Loucy (cell line): Measurements from ENCODE around the gene DLX3.

Source experiments
- H2AFZ ChIP-seq: fragments of 200-600 bp; sonication (generic); 2 replicates; pipeline ENCODE4 v1.6.0; 2016; ENCODE audit warnings: antibody characterized with exemption, mild to moderate bottlenecking, low read length, moderate library complexity
- H3F3A ChIP-seq: fragments of 200-600 bp; 2 replicates; pipeline ENCODE4 v1.6.0; 2016; ENCODE audit warnings: antibody characterized with exemption, low read depth, mild to moderate bottlenecking
- H3K27me3 ChIP-seq: fragments of 200-600 bp; sonication (generic); 2 replicates; pipeline ENCODE4 v1.6.1; 2014; ENCODE audit warnings: low read length, mild to moderate bottlenecking; ENCODE audit not compliant: insufficient read depth, poor library complexity, severe bottlenecking
- H3K36me3 ChIP-seq: fragments of 200-600 bp; sonication (generic); 2 replicates; pipeline ENCODE4 v1.6.1; 2016; ENCODE audit warnings: low read length; ENCODE audit not compliant: insufficient read depth
- H3K4me1 ChIP-seq: fragments of 200-600 bp; sonication (generic); 2 replicates; pipeline ENCODE4 v1.5.1; 2014; ENCODE audit warnings: low read length, mild to moderate bottlenecking; ENCODE audit not compliant: insufficient read depth, poor library complexity, severe bottlenecking
- H3K4me2 ChIP-seq: fragments of 200-600 bp; sonication (generic); 2 replicates; pipeline ENCODE4 v1.6.0; 2014; ENCODE audit warnings: antibody characterized with exemption, low read length, low read depth, mild to moderate bottlenecking; ENCODE audit not compliant: poor library complexity, severe bottlenecking
- H3K4me3 ChIP-seq: fragments of 200-600 bp; sonication (generic); 2 replicates; pipeline ENCODE4 v1.5.1; 2014; ENCODE audit warnings: low read length, mild to moderate bottlenecking, mixed read lengths; ENCODE audit not compliant: poor library complexity, severe bottlenecking
- H3K79me2 ChIP-seq: fragments of 200-600 bp; sonication (generic); 2 replicates; pipeline ENCODE4 v1.6.1; 2014; ENCODE audit warnings: low read length; ENCODE audit not compliant: insufficient read depth
- H3K9ac ChIP-seq: fragments of 200-600 bp; sonication (generic); 2 replicates; pipeline ENCODE4 v1.6.0; 2014; ENCODE audit warnings: mild to moderate bottlenecking, low read depth, low read length, moderate library complexity; ENCODE audit not compliant: poor library complexity, severe bottlenecking
- H3K9me2 ChIP-seq: fragments of 200-600 bp; sonication (generic); replicated peaks from 2 replicates; pipeline ENCODE4 v1.6.1; 2016; ENCODE audit warnings: low read depth, low read length, mixed read lengths
- H3K9me3 ChIP-seq: fragments of 200-600 bp; sonication (generic); 2 replicates; pipeline ENCODE4 v1.6.1; 2014; ENCODE audit warnings: mild to moderate bottlenecking, antibody characterized with exemption, low read length, low read depth; ENCODE audit not compliant: insufficient read depth
- H4K20me1 ChIP-seq: fragments of 200-600 bp; sonication (generic); 2 replicates; pipeline ENCODE4 v1.6.0; 2014; ENCODE audit warnings: antibody characterized with exemption, low read length, mild to moderate bottlenecking; ENCODE audit not compliant: insufficient read depth, poor library complexity, severe bottlenecking
- EZH2phosphoT487 ChIP-seq: fragments of 200-600 bp; IDR thresholded peaks from 2 replicates; pipeline ENCODE4 v1.6.1; 2018; ENCODE audit warnings: antibody characterized with exemption, mild to moderate bottlenecking, moderate library complexity, borderline replicate concordance
- TF ChIP-seq, protein P1 (sequence below): fragments of 200-600 bp; sonication (generic); conservative IDR thresholded peaks from 2 replicates; pipeline ENCODE4 v1.5.1; 2014; ENCODE audit warnings: mild to moderate bottlenecking, antibody characterized with exemption, low read length

Gene DLX3

DNA sequence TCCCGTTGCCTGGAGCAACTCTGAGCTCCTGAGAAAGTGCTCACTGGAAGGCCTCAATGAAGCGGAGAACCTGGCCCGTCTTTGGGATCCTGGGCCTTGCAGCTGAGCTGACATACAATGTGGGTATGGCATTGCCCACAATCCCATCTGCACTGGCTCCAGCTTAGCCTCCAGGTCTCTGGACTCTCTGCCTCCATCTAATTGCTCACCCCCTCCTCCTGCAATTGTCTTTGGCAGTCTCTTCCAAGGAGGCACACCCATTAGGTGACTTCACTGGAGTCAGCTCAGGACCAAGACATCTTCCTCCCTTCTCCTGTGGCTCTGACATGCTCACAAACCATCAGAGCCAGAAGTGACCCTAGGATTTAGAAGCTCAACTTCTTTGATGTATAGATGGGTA, 24.5 kb downstream of the DLX3 start:
- Histone ChIP-seq H3K27me3 (no peaks in the 10 kb centered on the region), H3K79me2 (no peaks in the 10 kb centered on the region), H3K9me3 (no peaks in the 10 kb centered on the region), H3K9me2 (no peaks in the 10 kb centered on the region), H3K4me2 (no peak overlapping the region), H3K4me1 (peaks cover 12% of the 10 kb centered on the region), H3K9ac (no peak overlapping the region), H3F3A (no peaks in the 10 kb centered on the region), H4K20me1 (no peaks in the 10 kb centered on the region), H3K4me3 (no peak overlapping the region), H2AFZ (no peak overlapping the region), H3K36me3 (no peaks in the 10 kb centered on the region)
- TF ChIP-seq EZH2phosphoT487 = no peak
- TF ChIP-seq, protein P1, sequence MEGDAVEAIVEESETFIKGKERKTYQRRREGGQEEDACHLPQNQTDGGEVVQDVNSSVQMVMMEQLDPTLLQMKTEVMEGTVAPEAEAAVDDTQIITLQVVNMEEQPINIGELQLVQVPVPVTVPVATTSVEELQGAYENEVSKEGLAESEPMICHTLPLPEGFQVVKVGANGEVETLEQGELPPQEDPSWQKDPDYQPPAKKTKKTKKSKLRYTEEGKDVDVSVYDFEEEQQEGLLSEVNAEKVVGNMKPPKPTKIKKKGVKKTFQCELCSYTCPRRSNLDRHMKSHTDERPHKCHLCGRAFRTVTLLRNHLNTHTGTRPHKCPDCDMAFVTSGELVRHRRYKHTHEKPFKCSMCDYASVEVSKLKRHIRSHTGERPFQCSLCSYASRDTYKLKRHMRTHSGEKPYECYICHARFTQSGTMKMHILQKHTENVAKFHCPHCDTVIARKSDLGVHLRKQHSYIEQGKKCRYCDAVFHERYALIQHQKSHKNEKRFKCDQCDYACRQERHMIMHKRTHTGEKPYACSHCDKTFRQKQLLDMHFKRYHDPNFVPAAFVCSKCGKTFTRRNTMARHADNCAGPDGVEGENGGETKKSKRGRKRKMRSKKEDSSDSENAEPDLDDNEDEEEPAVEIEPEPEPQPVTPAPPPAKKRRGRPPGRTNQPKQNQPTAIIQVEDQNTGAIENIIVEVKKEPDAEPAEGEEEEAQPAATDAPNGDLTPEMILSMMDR = no peak

DNA sequence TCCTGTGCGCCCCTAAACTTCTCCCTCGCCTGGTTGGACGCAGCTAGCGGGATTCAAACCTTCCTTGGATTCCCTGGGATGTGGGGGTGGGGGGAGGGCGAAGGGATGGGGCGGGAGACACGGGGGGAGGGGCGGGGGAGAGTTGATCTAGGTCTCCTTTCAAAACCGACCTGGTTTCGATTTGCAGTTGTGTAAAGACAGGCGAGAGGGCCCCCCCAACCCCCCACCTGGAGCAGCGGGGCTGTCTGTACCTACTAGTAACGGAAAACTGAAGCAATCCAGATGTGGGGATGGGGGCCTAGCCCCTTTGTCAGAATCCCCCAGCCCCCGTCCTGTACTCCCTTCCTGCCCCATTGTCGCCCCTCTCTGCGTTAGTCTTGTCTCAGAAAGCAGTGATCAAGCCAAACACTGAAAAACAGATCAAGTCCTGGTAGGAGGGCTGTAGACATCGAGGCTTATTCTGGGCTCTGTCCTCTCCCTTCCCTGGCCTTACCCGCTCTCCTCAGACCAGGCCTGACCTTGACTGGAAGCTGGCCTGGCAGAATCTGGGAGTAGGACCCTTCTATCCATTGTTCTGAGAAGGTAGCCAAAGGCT, 25.1 kb downstream of the DLX3 start:
- Histone ChIP-seq H3K36me3 (no peaks in the 10 kb centered on the region), H3K9me2 (no peaks in the 10 kb centered on the region), H4K20me1 (no peaks in the 10 kb centered on the region), H3K9ac (no peak overlapping the region), H3K4me2 (no peak overlapping the region), H3K79me2 (no peaks in the 10 kb centered on the region), H3F3A (no peaks in the 10 kb centered on the region), H3K4me3 (no peak overlapping the region), H3K9me3 (no peaks in the 10 kb centered on the region), H3K27me3 (no peaks in the 10 kb centered on the region), H2AFZ (no peak overlapping the region), H3K4me1 (peaks cover 12% of the 10 kb centered on the region)
- TF ChIP-seq, protein P1 = no peak
- no peak for TF ChIP-seq EZH2phosphoT487

DNA sequence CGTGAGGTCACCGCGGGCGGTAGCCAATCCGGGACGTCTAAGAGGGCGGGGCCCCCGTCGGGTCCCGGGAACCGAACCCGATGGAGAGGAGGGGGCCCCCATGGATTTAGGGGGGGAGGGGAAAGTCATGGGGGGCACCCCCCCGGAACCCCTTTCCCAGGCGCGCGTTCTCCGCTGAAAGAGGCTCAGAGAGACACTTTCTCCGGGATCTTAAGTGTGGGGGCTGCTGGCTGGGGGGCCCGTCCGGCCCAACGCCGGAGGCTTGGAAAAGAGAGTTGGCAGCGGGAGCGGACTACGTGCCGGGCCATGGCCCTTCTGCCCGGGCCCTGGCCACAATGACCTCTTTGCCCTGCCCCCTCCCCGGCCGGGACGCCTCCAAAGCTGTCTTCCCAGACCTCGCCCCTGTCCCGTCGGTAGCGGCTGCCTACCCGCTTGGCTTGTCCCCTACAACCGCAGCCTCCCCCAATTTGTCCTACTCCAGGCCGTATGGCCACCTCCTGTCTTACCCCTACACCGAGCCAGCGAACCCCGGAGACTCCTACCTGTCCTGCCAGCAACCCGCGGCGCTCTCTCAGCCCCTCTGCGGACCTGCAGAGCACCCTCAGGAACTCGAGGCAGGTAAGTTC, 25.8 kb downstream of the DLX3 start, which contains the start of gene DLX4:
Gene DLX4 (plus strand): TSS at position 57 of the 626 bp plus-strand sequence. CDS start 279 bp downstream, at position 336.
- Histone ChIP-seq H3K36me3 (no peaks in the 10 kb centered on the region), H3K79me2 (no peaks in the 10 kb centered on the region), H3K4me2 (peak within 1 kb of the TSS; percentile 96), H3K9ac (peak within 1 kb of the TSS; percentile 98), H3K9me3 (no peaks in the 10 kb centered on the region), H3F3A (no peaks in the 10 kb centered on the region), H3K4me1 (peaks cover 12% of the 10 kb centered on the region), H4K20me1 (no peaks in the 10 kb centered on the region), H3K27me3 (no peaks in the 10 kb centered on the region), H2AFZ (peak within 1 kb of the TSS; percentile 100), H3K4me3 (peak within 1 kb of the TSS; percentile 98), H3K9me2 (no peaks in the 10 kb centered on the region)
- TF ChIP-seq, protein P1 = no peak
- no peak for TF ChIP-seq EZH2phosphoT487
